Measurements from ENCODE around the gene TFPI. TPM values are rescaled to one million over a fixed set of nuclear protein-coding genes. Genes with fewer than 3 reads are reported as not detected.

The TFPI gene
- total and polyA plus RNA-seq, 2 of the 8 experiments (the other 6 are each of a cell fraction or from before 2014, with no cell fraction given): 2.0 to 7.1 TPM

DNA sequence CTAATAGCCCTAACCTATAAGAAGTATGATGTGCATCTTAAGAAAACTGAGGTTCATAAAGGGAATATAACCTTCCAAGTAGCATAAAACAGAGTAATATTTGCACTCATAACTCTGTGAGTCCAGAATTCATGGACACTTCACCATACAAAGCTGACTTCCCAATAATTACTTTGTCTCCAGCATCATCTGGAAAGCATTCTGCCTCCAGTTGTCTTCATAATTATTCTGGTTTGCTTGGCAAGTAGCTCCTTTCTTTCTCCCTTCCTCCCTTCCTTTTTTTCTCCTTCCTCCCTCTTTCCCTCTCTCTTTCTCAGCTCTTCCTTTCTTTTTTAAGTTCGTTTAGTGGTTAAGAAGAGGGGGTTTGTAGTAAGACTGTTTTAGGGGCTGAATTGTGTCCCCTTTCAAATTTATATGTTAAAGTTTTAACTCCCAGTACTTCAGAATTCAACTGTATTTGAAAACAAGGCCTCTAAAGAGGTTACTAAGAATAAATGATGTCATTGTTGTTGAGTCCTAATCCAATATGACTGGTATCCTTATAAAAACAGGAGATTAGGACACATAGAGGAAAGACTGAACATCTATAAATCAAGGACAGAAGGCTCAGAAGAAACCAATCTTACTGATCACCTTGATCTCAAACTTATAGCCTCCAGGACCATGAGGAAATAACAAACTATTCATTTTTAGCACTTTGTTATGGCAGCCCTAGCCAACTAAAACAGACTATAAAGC lies 28.9 kb downstream of the TFPI start (continued):
- TF ChIP-seq TAF7 (optimal IDR thresholded peaks at IDR 0.05; ENCODE audit: borderline replicate concordance, low read depth, low read length) (no peak), JUND (IDR thresholded peaks at IDR 0.05; ENCODE audit: low read length) (no peak), KDM5A (IDR thresholded peaks at IDR 0.05; ENCODE audit: low read length) (no peak), NRF1 (IDR thresholded peaks at IDR 0.05; ENCODE audit: low read depth, low read length) (no peak), BCL11A (IDR thresholded peaks at IDR 0.05; ENCODE audit: low read depth in 2 of 2, low read length in 2 of 2) (no peak), SRF (IDR thresholded peaks at IDR 0.05; ENCODE audit: low read depth, low read length) (no peak), TEAD4 (IDR thresholded peaks at IDR 0.05; ENCODE audit: low read depth, low read length) (no peak)
